ENCODE results near the gene ZMIZ2.
"Not testable (repeated sequence)": the region's sequence is repeated elsewhere in the genome, so short reads cannot be mapped to it uniquely, and the experiment has no call there.

The ZMIZ2 gene

DNA sequence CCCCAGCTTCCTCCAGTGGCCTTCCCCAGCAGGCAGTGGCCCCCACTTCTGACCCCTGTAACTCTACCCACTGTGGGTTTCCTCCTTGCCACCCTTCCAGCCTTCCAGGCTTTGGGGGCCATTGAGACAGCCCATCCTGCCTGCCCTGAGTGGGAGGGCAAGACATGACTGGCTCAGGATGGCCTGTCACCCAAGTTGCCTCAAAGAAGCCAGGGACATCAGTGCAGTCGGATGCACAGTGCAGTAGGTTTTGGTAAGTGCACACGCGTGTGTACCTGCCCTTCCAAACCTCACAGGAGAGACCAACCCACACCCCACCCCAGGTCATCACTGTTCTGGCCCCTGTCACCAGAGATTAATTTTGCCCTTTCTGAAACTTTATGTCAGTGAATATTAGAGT is 22.7 kb downstream of the ZMIZ2 start:
- H3K4me3 ChIP-seq (ENCODE audit: low read depth, low read length), result no peak overlapping the region
- TF ChIP-seq, protein P1, sequence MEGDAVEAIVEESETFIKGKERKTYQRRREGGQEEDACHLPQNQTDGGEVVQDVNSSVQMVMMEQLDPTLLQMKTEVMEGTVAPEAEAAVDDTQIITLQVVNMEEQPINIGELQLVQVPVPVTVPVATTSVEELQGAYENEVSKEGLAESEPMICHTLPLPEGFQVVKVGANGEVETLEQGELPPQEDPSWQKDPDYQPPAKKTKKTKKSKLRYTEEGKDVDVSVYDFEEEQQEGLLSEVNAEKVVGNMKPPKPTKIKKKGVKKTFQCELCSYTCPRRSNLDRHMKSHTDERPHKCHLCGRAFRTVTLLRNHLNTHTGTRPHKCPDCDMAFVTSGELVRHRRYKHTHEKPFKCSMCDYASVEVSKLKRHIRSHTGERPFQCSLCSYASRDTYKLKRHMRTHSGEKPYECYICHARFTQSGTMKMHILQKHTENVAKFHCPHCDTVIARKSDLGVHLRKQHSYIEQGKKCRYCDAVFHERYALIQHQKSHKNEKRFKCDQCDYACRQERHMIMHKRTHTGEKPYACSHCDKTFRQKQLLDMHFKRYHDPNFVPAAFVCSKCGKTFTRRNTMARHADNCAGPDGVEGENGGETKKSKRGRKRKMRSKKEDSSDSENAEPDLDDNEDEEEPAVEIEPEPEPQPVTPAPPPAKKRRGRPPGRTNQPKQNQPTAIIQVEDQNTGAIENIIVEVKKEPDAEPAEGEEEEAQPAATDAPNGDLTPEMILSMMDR (IDR thresholded peaks at IDR 0.05), result no peak
- H3K27ac ChIP-seq, result no peak overlapping the region

DNA sequence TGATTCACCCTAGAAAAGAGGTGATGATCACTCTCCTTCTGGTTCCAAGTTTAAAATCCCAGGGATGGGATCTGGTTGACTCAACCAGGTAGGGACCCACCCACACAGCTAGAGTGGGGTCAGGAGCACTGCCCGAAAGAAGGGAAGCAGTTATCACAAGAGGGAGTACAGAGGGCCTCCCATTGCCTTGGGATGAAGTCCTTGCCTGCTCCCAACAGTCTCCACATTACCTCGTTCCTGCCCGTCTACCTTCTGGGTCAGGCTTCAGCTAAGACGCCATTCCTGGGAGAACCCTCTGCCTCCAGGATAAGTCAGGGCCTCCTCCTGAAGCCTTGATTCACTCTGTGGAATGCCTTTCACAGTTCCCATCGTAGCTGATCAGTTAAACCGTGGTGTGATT is 23.8 kb downstream of the ZMIZ2 start:
- Histone ChIP-seq H3K4me1 (peaks cover 26% of the 10 kb centered on the region), H3K4me3 (ENCODE audit: low read depth, low read length) (no peak overlapping the region), H3K9ac (no peak overlapping the region), H2AFZ (no peak overlapping the region), H3K4me2 (ENCODE audit: low read length) (no peak overlapping the region), H3K27me3 (ENCODE audit: control insufficient read depth, insufficient read depth, low read length) (no peaks in the 10 kb centered on the region), H3K79me2 (no peaks in the 10 kb centered on the region), H3K27ac (no peak overlapping the region), H3K36me3 (ENCODE audit: control insufficient read depth, insufficient read depth, low read length) (no peaks in the 10 kb centered on the region), H3K9me3 (ENCODE audit: control insufficient read depth, low read length) (no peaks in the 10 kb centered on the region)
- TF ChIP-seq, protein P1 (IDR thresholded peaks at IDR 0.05), result no peak

More for the DNA sequence above, 22.7 kb downstream of the ZMIZ2 start:
- H3K9me3 ChIP-seq (ENCODE audit: control insufficient read depth, low read length), result no peaks in the 10 kb centered on the region
- no peak overlapping the region for H2AFZ ChIP-seq
- H3K4me2 ChIP-seq (ENCODE audit: low read length), result no peak overlapping the region
- H3K79me2 ChIP-seq, result no peaks in the 10 kb centered on the region
- H3K4me1 ChIP-seq, result peaks cover 28% of the 10 kb centered on the region
- no peaks in the 10 kb centered on the region for H3K36me3 ChIP-seq (ENCODE audit: control insufficient read depth, insufficient read depth, low read length)
- H3K27me3 ChIP-seq (ENCODE audit: control insufficient read depth, insufficient read depth, low read length), result no peaks in the 10 kb centered on the region
- H3K9ac ChIP-seq, result no peak overlapping the region

DNA sequence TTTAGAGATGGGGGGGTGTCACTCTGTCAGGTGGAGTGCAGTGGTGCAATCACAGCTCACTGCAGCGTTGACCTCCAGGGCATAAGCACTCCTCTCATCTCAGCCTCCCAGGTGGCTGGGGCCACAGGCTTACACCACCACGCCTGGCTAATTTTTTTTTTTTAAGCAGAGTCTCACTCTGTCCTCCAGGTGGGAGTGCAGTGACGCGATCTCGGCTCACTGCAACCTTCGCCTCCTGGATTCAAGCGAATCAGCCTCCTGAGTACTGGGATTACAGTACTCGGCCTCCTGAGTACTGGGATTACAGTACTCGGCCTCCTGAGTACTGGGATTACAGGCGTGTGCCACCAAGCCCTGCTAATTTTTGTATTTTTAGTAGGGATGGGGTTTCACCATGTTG is 24.2 kb downstream of the ZMIZ2 start:
- TF ChIP-seq, protein P1 (IDR thresholded peaks at IDR 0.05), result no peak
- no peak overlapping the region for H3K4me3 ChIP-seq (ENCODE audit: low read depth, low read length)
- no peak overlapping the region for H3K27ac ChIP-seq
- no peaks in the 10 kb centered on the region for H3K36me3 ChIP-seq (ENCODE audit: control insufficient read depth, insufficient read depth, low read length)
- H3K27me3 ChIP-seq (ENCODE audit: control insufficient read depth, insufficient read depth, low read length), result no peaks in the 10 kb centered on the region
- no peak overlapping the region for H3K9ac ChIP-seq
- no peak overlapping the region for H3K4me2 ChIP-seq (ENCODE audit: low read length)
- H3K9me3 ChIP-seq (ENCODE audit: control insufficient read depth, low read length), result no peaks in the 10 kb centered on the region
- peaks cover 22% of the 10 kb centered on the region for H3K4me1 ChIP-seq
- no peak overlapping the region for H2AFZ ChIP-seq
- no peaks in the 10 kb centered on the region for H3K79me2 ChIP-seq

DNA sequence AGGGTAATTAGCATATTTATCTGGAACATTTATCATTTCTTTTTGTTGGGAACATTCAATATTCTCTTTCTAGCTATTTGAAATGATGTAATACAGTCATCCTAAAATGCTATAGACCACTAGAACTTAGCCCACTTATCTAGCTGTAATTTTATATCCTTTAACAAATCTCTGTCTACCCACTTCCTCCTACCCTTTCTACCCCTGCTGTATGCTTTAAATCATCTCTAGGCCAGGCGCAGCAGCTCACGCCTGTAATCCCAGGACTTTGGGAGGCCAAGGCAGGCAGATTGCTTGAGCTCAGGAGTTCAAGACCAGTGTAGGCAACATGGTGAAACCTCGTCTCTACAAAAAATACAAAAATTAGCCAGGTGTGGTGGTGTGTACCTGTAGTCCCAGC is 25.8 kb downstream of the ZMIZ2 start:
- not testable (repeated sequence) for H3K79me2 ChIP-seq; H3K27ac ChIP-seq; H3K9ac ChIP-seq; H3K36me3 ChIP-seq (ENCODE audit: control insufficient read depth, insufficient read depth, low read length); H3K4me3 ChIP-seq (ENCODE audit: low read depth, low read length); H3K9me3 ChIP-seq (ENCODE audit: control insufficient read depth, low read length); H2AFZ ChIP-seq; H3K4me2 ChIP-seq (ENCODE audit: low read length); H3K4me1 ChIP-seq; H3K27me3 ChIP-seq (ENCODE audit: control insufficient read depth, insufficient read depth, low read length)

DNA sequence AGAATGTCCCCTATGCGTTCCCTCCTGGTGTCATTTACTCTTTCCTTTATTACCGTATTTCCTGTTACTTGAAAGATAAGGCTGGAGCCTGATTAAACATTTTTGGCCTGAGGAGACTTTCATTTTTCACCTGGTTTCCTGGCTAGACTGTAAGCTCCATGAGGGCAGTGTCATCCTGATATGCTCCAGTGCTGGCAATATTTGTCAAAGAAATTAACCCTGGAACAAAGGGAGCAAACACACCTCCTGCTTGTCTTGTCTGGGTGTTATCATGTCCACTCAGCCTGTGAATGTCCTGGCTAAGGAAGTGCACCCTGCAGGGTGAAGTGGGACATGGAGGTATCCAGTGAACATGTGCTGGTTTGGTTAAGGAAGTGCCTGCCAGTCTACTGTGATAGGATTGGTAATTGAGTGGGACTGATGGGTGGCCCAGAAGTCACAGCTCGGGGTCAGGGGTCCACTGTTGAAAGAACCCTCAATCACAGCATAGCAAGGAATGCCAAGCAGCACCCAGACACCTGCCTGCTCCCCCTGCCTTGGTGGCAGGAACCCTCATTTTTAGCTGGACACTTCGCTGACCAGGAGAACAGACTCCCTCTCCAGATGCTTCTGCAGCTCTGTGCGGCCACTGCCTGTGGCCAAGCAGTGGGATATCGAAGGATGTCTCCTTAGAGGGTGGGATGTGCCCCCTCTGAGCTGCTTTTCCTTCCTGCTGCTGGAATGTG is 26.9 kb downstream of the ZMIZ2 start:
- Histone ChIP-seq H3K4me3 (ENCODE audit: low read depth, low read length) (no peak overlapping the region), H2AFZ (no peak overlapping the region), H3K4me2 (ENCODE audit: low read length) (no peak overlapping the region), H3K4me1 (no peaks in the 10 kb centered on the region), H3K9me3 (ENCODE audit: control insufficient read depth, low read length) (no peaks in the 10 kb centered on the region), H3K27me3 (ENCODE audit: control insufficient read depth, insufficient read depth, low read length) (no peaks in the 10 kb centered on the region), H3K79me2 (no peaks in the 10 kb centered on the region), H3K9ac (no peak overlapping the region), H3K27ac (no peak overlapping the region), H3K36me3 (ENCODE audit: control insufficient read depth, insufficient read depth, low read length) (no peaks in the 10 kb centered on the region)
- TF ChIP-seq, protein P1 (IDR thresholded peaks at IDR 0.05), result no peak
